Posterior cingulate gyrus (tissue), 11 donors: ENCODE measurements around the gene DOC2B.
"Not testable (repeated sequence)": the region's sequence is repeated elsewhere in the genome, so short reads cannot be mapped to it uniquely, and the experiment has no call there.

Experiments used
- DNase-seq, 10 donors: peaks; one replicate each; pipeline versions ENCODE4 v3.0.0 to v3.0.0-alpha.2; 2020 to 2021; ENCODE audit warnings: mixed read lengths in 3 of 10
- intact Hi-C: fragments of 100-400 bp; cut with DNase I; formaldehyde crosslinking; loops from one replicate; pipeline ENCODE4 v1.15.1; 2023

DOC2B gene

DNA sequence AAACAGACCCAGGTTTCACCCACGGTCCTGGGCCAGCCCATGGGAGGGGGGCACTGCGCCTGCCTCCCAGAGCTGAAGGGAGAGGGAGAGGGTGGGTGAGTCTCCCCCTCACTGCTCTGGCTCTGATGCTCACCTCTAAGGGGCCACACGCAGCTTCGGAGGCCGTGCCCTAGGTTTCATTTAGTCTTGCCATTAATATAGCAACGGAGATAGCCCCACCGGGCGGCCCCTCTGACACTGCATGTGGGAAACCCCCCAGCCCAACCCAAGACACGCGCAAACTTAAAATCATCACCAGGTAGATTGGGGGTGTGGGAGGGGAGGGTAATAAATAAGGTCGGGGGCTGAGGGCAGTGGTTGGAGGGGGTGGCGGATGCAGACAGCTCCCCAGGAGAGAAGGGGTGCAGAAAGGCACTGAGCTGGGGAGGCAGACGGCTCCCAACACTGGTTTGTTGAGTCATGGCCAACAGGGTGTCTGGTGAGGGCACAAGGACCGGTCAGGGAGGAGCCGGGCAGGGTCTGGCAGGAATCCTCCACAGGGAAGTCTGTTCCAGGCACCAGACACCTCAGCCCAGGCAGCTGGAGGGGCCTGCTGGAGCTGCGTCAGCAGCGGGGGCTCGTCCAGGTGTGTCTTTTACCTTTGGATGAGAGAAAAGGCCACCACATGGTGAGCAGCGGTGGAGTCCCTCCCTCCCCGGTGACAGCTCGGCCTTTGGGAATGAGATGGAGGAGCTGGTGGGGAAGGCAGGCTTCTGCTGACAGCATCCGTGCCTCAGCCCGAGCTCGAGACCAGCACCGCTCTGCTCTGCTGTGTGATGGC is 32.0 kb upstream of the DOC2B start:
- intact Hi-C loops = no loop called here
- DNase-seq = peak in 3 of 10 donors; percentile 5 to 56 (median 55)

GRCh38 chr17:210402-210801 is 29.0 kb upstream of the DOC2B start:
- intact Hi-C loops = no loop called here

DNA sequence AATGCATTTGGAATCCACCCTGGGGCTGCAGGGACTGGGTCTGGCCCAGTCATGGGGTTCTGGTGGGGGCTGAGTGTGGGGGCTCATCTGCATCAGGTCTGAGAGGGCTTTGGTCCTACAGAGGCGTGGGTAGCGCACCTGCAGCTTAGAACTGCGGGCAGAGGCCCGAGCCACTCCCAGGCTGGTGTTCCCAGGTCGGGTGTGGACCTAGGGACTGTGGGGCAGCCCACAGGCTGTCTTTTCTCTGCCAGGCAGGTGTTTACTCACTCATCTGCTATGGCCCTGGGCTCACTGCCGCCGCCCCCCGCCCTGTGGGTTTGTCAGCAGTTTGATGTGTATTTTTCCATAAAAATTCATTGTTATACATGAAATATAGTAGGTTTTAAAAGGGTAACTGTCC is 27.0 kb upstream of the DOC2B start:
- DNase-seq = peak in 4 of 10 donors; percentile 1 to 64 (median 39)
- intact Hi-C loops = no loop called here

More at GRCh38 chr17:210402-210801, 29.0 kb upstream of the DOC2B start:
- peak in 3 of 10 donors; percentile 19 to 67 (median 59) for DNase-seq

DNA sequence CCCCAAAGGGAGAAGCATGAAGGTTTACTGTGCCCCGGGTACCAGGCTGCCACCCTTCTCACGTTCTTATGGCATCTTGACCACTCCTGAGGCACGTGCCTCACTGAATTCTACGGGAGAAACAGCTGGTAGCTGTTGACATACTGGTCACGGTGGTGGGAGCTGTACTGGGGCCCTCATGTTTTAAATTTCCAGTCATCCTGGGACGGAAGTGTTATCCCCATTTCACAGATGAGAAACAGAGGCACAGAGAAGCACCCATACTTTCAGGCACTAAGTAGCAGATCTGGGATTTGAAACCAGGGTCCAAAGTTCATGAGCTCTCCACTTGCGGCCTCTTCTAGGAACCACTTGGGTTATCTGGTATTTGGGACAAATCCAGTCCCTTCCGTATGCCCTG is 26.3 kb upstream of the DOC2B start:
- peak in 2 of 10 donors; percentile 17 to 26 for DNase-seq
- intact Hi-C loops = no loop called here

DNA sequence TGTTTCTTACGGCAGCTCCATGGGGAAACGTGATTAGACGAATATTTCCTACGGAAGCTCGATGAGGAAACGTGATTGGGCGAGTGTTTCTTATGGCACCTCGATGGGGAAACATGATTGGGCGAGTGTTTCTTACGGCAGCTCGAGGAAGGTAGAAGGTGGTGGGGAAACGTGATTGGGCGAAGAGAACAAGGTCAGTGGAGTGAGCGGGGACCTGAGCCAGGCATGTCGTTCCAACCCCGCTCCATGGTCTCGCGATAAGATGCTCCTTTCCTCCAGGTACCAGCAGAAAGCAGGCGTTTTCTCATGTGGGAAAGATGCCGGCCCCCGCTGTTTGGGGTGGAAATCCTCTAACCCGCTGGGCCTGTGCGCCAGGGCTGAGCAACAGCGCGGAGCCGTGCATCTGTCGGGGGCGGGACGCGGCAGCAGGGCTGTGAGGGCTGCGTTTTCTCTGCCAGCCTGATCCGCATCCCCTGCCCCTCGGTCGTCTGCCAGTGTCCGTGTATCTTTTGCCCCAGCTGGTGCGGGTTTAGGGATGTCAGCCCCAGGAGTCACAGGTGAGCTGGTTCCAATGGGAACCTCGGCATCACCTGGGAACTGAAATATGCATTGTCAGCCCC is 25.6 kb upstream of the DOC2B start:
- peak in 4 of 10 donors; percentile 4 to 88 (median 63) for DNase-seq
- intact Hi-C loops = no loop called here

- peak in 3 of 10 donors; percentile 1 to 15 (median 5) for DNase-seq
- intact Hi-C loops = not testable (repeated sequence)
Measured at GRCh38 chr17:206484-206883, 25.0 kb upstream of the DOC2B start.

- intact Hi-C loops = no loop called here
- DNase-seq = peak in 4 of 10 donors; percentile 3 to 67 (median 50)
Measured at GRCh38 chr17:205817-206216, 24.4 kb upstream of the DOC2B start.

DNA sequence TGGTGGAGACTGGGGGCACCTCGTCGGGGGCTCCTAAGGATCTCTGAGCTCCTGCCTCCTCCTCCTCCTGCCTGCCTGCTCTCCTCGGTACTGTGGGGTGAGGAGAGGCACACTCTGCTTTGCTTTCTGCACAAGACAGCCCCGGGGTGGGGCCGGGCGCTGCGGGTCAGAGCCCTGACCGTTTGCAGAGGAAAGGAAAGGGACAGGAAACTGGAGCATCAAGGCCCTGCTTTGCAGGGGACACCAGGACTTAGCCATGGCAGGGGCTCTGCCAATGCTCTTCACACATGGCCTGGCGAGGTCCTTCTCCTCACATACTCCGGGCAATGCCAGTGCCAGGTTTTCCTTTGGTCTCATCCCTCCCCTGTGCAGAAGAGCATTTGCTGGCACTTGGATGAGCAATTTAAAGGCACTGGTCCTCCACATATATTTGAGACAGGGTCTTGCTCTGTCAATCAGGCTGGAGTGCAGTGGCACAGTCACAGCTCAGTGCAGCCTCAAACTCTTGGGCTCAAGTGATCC is 23.8 kb upstream of the DOC2B start:
- intact Hi-C loops = no loop called here
- peak in 4 of 10 donors; percentile 5 to 76 (median 53) for DNase-seq

DNA sequence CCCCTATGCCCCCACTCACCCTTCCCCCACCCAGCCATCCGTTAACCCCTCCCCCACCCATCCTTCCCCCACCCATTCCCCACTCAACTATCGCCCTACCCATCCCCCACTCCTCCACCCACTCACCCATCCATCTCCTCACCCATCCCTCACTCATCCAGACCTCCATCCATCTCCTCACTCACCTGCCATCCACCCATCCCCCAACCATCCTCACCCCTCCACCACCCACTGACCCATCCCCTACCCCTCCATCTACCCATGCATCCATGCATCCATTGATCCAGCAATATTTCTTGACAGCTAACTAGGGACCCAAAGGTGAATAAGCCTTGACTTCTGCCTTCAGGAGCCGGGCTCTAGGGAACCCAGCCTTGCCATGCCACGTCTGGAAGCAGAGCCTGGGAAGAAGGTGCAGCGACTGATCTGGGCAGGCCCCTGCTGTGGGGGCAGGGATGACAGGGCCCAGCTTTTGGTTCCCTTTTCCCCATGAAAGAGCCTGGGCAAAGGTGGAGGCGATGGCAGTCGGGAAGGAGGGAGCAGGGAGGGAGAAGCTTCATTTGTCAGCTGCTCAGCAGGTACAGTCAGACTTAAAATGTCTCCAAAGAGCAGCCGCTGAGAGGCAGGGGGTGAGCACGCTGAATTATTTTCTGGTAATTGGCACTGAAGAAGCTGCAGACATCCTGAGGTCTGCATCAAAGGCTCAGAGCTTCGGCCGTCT is 23.1 kb upstream of the DOC2B start:
- intact Hi-C loops = no loop called here
- DNase-seq = peak in 4 of 10 donors; percentile 1 to 54 (median 32)

GRCh38 chr17:202501-202951 is 21.1 kb upstream of the DOC2B start:
- intact Hi-C loops = no loop called here
- DNase-seq = peak in 4 of 10 donors; percentile 7 to 73 (median 61)

GRCh38 chr17:201736-202135 is 20.3 kb upstream of the DOC2B start:
- DNase-seq = peak in 2 of 10 donors; percentile 56 to 65
- intact Hi-C loops = not testable (repeated sequence)

DNA sequence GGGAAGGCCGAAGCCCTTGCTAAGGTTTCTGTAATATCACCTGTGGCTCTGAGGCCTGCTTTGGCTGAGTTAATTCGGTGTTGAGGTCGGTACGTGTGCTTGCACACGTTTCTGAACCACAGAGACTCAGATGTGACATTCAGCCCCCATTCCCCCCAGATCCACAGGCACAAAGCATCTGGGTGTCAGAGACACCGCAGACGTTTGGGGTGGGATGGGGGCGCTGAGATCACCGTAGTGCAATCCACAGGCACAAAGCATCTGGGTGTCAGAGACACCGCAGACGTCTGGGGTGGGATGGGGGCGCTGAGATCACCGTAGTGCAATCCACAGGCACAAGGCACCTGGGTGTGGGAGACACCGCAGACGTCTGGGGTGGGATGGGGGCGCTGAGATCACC is 19.8 kb upstream of the DOC2B start:
- intact Hi-C loops = not testable (repeated sequence)
- peak in 1 of 10 donors; percentile 51 for DNase-seq

DNA sequence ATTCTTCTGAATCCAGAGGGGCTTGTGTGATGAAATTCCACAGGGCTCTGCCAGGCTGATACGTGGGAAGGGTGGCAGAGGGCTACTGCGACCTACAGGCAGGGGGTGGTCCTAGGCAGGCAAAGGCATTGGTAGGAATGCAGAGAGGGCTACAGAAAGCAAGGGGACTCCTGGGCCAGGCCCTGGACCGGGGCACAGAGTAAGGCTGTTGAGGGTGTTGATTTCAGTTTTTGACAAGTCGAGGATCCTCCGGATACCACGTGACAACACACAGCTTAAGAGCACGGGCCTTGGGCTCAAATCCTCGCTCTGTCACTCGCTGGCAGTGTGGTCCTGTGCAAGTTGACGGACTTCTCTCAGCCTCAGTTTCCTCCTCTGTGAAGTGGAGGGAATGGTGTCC is 19.1 kb upstream of the DOC2B start:
- DNase-seq = peak in 3 of 10 donors; percentile 5 to 68 (median 25)
- intact Hi-C loops = no loop called here

- intact Hi-C loops = no loop called here
Measured at GRCh38 chr17:199806-200545, 18.5 kb upstream of the DOC2B start.

GRCh38 chr17:199191-199604 is 17.7 kb upstream of the DOC2B start:
- intact Hi-C loops = no loop called here
- DNase-seq = peak in 3 of 10 donors; percentile 54 to 78 (median 74)

More at GRCh38 chr17:199806-200545, 18.5 kb upstream of the DOC2B start:
- DNase-seq = peak in 4 of 10 donors; percentile 5 to 60 (median 40)

DNA sequence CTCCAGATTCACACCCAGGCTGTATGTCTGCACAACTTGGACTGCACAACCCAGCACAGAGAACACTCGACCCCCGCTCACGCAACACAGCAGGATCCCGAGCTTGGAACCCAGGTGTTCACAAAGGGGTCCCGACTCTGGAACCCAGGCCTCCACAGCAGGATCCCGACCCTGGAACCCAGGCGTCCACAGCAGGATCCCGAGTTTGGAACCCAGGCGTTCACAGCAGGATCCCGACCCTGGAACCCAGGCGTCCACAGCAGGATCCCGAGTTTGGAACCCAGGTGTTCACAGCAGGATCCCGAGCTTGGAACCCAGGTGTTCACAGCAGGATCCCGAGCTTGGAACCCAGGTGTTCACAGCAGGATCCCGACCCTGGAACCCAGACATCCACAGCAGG is 16.8 kb upstream of the DOC2B start:
- intact Hi-C loops = not testable (repeated sequence)
- DNase-seq = peak in 3 of 10 donors; percentile 51 to 82 (median 64)

- intact Hi-C loops = no loop called here
Measured at GRCh38 chr17:197352-197751, 15.9 kb upstream of the DOC2B start.

DNA sequence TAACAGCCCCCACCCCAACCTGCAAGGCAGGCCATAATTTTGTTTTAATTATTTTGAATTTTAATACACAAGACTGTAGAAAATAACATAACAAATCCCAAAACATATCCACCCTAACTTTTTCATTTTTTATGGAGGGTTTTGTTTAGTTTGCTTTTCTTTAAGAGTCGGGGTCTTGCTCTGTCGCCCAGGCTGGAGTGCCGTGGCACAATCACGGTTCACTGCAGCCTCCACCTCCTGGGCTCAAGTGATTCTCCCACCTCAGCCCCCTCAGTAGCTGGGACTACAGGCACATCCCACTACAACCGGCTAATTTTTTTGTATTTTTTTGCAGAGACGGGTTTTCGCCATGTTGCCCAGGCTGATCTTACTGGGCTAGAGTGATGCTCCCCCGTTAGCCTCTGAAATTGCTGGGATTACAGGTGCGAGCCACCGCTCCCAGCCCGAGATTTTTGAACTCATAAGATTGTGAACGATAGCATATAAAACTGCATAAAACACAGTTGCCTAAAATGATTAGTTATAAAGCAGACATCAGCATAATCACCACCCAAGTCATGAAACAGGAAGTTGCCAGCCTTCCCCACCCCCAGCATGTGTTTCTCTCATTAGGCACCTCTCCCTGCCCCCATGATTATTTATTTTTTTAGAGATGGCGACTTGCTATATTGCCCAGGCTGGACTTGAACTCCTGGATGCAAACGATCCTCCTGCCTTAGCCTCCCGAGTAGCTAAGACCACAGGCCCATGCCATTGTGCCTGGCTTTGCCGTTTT is 13.6 kb upstream of the DOC2B start:
- intact Hi-C loops = no loop called here
- peak in 3 of 10 donors; percentile 20 to 67 (median 53) for DNase-seq

More at GRCh38 chr17:197352-197751, 15.9 kb upstream of the DOC2B start:
- DNase-seq = peak in 1 of 10 donors; percentile 8
